Measurements from ENCODE around the gene SPATA46. TPM values are rescaled to one million over a fixed set of nuclear protein-coding genes. Genes with fewer than 3 reads are reported as not detected.

Gene SPATA46
- total and polyA plus RNA-seq, 8 donors, result not detected

GRCh38 chr1:162367772-162368171 is 8.9 kb downstream of the SPATA46 start:
- no peaks in the 10 kb centered on the region for H3K9me3 ChIP-seq
- WGBS, 5 donors, result 84 to 94% (median 89%) methylated on average over 10 of the region's 10 CpGs
- peaks cover 0 to 11% (median 6%) of the 10 kb centered on the region in 4 donors for H3K4me1 ChIP-seq
- TF ChIP-seq EP300 (IDR thresholded peaks at IDR 0.05) (no peak), POLR2A (IDR thresholded peaks at IDR 0.05) (no peak), POLR2AphosphoS5 (IDR thresholded peaks at IDR 0.05) (no peak), CTCF (IDR thresholded peaks at IDR 0.05) (no peak)
- intact Hi-C loops (cut with DNase I; ENCODE audit: low total_unique reads), result no loop called here
- DNase-seq, result no peak
- no peak overlapping the region for H3K27ac ChIP-seq
- no peaks in the 10 kb centered on the region for H3K27me3 ChIP-seq
- H3K4me3 ChIP-seq, result no peak overlapping the region
- peaks cover 6 to 30% (median 27%) of the 10 kb centered on the region in 4 donors for H3K36me3 ChIP-seq

- Histone ChIP-seq H3K9me3 (no peaks in the 10 kb centered on the region), H3K4me1 (peaks cover 0 to 6% (median under 1%) of the 10 kb centered on the region in 4 donors), H3K36me3 (peaks cover 6 to 30% (median 27%) of the 10 kb centered on the region in 4 donors), H3K27ac (peak overlapping the region in 2 of 5 donors; percentile 9 to 38), H3K4me3 (peak overlapping the region in 3 of 4 donors; percentile 11 to 32 (median 23)), H3K27me3 (no peaks in the 10 kb centered on the region)
- DNase-seq, result peak in 1 of 2 donors; percentile 16
- 85 to 97% (median 90%) methylated on average over 32 to 36 of the region's 36 CpGs for WGBS, 5 donors
- TF ChIP-seq EP300 (IDR thresholded peaks at IDR 0.05) (no peak), POLR2AphosphoS5 (IDR thresholded peaks at IDR 0.05) (no peak)
- intact Hi-C loops (cut with DNase I; ENCODE audit: low total_unique reads), result no loop called here
These were observed 9.6 kb downstream of the SPATA46 start for GRCh38 chr1:162367073-162367472.

GRCh38 chr1:162366671-162367070 is 10.0 kb downstream of the SPATA46 start:
- Histone ChIP-seq H3K4me1 (peaks cover 0 to 2% (median 0%) of the 10 kb centered on the region in 4 donors), H3K4me3 (peak overlapping the region in 3 of 4 donors; percentile 11 to 32 (median 23)), H3K27me3 (no peaks in the 10 kb centered on the region), H3K9me3 (no peaks in the 10 kb centered on the region), H3K27ac (peak overlapping the region in 2 of 5 donors; percentile 9 to 38), H3K36me3 (peaks cover 6 to 30% (median 27%) of the 10 kb centered on the region in 4 donors)
- 73 to 90% (median 86%) methylated on average over 5 to 9 of the region's 9 CpGs for WGBS, 5 donors
- DNase-seq, result no peak
- no peak for TF ChIP-seq POLR2AphosphoS5 (IDR thresholded peaks at IDR 0.05)
- intact Hi-C loops (cut with DNase I; ENCODE audit: low total_unique reads), result no loop called here

GRCh38 chr1:162366149-162366548 is 10.5 kb downstream of the SPATA46 start:
- TF ChIP-seq CTCF (IDR thresholded peaks at IDR 0.05) (no peak), EP300 (IDR thresholded peaks at IDR 0.05) (no peak), POLR2A (IDR thresholded peaks at IDR 0.05) (no peak)
- Histone ChIP-seq H3K4me3 (no peak overlapping the region), H3K27me3 (no peaks in the 10 kb centered on the region), H3K4me1 (no peaks in the 10 kb centered on the region), H3K9me3 (no peaks in the 10 kb centered on the region), H3K27ac (no peak overlapping the region), H3K36me3 (peaks cover 6 to 31% (median 29%) of the 10 kb centered on the region in 4 donors)
- 53 to 72% (median 67%) methylated on average over 4 of the region's 4 CpGs for WGBS, 5 donors
- DNase-seq, result no peak
- intact Hi-C loops (cut with DNase I; ENCODE audit: low total_unique reads), result no loop called here

- H3K9me3 ChIP-seq, result no peaks in the 10 kb centered on the region
- intact Hi-C loops (cut with DNase I; ENCODE audit: low total_unique reads), result no loop called here
- H3K4me1 ChIP-seq, result peaks cover 0 to under 1% (median 0%) of the 10 kb centered on the region in 4 donors
- TF ChIP-seq POLR2AphosphoS5 (IDR thresholded peaks at IDR 0.05), result no peak
- TF ChIP-seq EP300 (IDR thresholded peaks at IDR 0.05), result no peak
- TF ChIP-seq POLR2A (IDR thresholded peaks at IDR 0.05), result no peak
- TF ChIP-seq CTCF (IDR thresholded peaks at IDR 0.05), result no peak
- 93 to 98% (median 95%) methylated on average over 10 of the region's 10 CpGs for WGBS, 5 donors
- H3K27me3 ChIP-seq, result no peaks in the 10 kb centered on the region
- no peak overlapping the region for H3K4me3 ChIP-seq
- no peak overlapping the region for H3K27ac ChIP-seq
- peaks cover under 1 to 38% (median 31%) of the 10 kb centered on the region in 4 donors for H3K36me3 ChIP-seq
- DNase-seq, result no peak
These were observed 11.2 kb downstream of the SPATA46 start for GRCh38 chr1:162365284-162366020.

Data from stomach (tissue), 9 donors.